ENCODE measurements around the gene ARL16. TPM values are rescaled to one million over a fixed set of nuclear protein-coding genes. Genes with fewer than 3 reads are reported as not detected.

ARL16 gene
- total and polyA plus RNA-seq, 11 donors, result 10.2 to 23.6 (median 15.9) TPM

DNA sequence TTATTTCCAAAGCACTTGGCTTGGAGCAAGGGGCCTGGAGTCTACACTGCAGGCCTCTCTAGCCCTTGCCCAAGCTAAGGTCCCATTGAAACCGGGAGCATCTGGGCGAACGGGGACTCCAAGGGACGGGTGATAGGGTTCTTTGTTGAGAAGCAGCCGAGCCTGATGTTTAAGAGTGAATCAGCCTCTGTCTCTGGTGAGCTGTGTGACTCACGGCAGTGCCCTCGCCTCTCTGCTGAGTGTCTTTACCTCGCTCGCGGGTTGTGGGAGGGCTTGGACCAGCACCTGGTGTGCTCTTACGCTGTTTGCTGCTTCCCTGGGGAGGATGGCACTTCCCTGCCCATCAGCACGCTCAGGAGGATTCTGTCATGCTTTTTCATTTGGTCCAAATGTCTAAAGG, 1.5 kb upstream of the ARL16 start:
- peak overlapping the region in 3 of 12 donors; percentile 82 to 91 (median 90) for H3K27ac ChIP-seq
- H3K4me3 ChIP-seq, result peak overlapping the region in 11 of 12 donors; percentile 85 to 100 (median 93)
- no peaks in the 10 kb centered on the region for H3K27me3 ChIP-seq
- 75 to 83% (median 82%) methylated on average over 11 to 12 of the region's 12 CpGs for WGBS, 4 donors
- peaks cover 0 to 67% (median 45%) of the 10 kb centered on the region in 9 donors for H3K36me3 ChIP-seq
- intact Hi-C loops (cut with DNase I), result no loop called here
- no peak for ATAC-seq
- no peaks in the 10 kb centered on the region for H3K9me3 ChIP-seq
- DNase-seq, result no peak
- H3K4me1 ChIP-seq, result peaks cover 5 to 40% (median 26%) of the 10 kb centered on the region in 12 donors
- TF ChIP-seq POLR2A (IDR thresholded peaks at IDR 0.05), result no peak
- TF ChIP-seq, protein P1, sequence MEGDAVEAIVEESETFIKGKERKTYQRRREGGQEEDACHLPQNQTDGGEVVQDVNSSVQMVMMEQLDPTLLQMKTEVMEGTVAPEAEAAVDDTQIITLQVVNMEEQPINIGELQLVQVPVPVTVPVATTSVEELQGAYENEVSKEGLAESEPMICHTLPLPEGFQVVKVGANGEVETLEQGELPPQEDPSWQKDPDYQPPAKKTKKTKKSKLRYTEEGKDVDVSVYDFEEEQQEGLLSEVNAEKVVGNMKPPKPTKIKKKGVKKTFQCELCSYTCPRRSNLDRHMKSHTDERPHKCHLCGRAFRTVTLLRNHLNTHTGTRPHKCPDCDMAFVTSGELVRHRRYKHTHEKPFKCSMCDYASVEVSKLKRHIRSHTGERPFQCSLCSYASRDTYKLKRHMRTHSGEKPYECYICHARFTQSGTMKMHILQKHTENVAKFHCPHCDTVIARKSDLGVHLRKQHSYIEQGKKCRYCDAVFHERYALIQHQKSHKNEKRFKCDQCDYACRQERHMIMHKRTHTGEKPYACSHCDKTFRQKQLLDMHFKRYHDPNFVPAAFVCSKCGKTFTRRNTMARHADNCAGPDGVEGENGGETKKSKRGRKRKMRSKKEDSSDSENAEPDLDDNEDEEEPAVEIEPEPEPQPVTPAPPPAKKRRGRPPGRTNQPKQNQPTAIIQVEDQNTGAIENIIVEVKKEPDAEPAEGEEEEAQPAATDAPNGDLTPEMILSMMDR (IDR thresholded peaks at IDR 0.05), result no peak

DNA sequence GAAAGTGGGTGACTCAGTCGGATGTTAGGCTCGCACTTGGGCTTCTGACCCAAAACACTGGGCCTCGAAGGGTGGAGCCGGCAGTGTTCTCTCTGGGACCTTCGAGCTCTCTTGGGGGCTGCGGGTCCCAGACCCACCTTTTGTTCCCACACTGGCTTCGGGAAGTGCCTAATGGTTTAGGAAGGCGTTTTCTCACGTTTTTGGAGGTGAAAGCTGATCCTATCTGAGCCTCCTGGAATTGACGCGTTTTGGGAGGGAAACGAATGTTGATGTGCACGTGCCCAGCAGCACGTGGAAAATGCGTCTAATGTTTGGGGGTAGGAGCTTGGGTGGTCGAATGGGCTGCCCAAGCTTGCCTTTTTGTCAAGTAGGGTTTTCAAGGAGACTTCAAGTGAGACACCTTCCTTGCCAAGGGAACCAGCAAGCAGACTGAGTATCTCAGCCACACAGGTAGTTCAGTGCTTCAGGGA, 880 bp upstream of the ARL16 start:
- 1 to 7% (median 5%) methylated on average over 14 to 16 of the region's 16 CpGs for WGBS, 4 donors
- H3K9me3 ChIP-seq, result no peaks in the 10 kb centered on the region
- ATAC-seq, result peak in 2 of 4 donors; percentile 1 to 39
- H3K27ac ChIP-seq, result peak overlapping the region; percentile 35 to 91 (median 84)
- H3K4me1 ChIP-seq, result peaks cover 5 to 45% (median 26%) of the 10 kb centered on the region in 12 donors
- intact Hi-C loops (cut with DNase I), result no loop called here
- DNase-seq, result peak in 1 of 5 donors; percentile 57
- H3K4me3 ChIP-seq, result peak overlapping the region; percentile 85 to 100 (median 92)
- TF ChIP-seq POLR2A (IDR thresholded peaks at IDR 0.05), result no peak
- no peaks in the 10 kb centered on the region for H3K27me3 ChIP-seq
- H3K36me3 ChIP-seq, result peaks cover 0 to 61% (median 39%) of the 10 kb centered on the region in 9 donors

DNA sequence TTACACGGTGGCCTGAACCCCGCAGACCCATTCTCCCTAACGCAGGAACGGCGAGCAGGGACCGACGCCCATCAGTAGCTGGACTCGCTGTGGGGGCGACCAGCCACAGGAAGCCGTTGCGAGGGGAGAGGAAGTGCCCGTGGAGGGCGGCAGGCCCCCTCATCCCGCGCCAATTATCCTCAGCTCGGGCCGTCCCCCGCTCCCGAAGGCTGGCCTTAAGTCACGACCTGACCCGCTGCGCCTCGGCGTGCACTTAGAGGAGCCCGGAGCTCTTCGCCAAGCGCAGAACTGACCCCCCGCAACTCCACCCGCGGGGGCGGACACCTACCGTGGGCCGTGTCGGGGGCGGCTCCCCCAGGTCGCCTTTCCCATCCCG, 401 bp downstream of the ARL16 start:
- 0 to 1% (median 0%) methylated on average over 9 to 37 of the region's 37 CpGs for WGBS, 4 donors
- Histone ChIP-seq H3K27ac (peak overlapping the region; percentile 34 to 91 (median 84)), H3K27me3 (no peaks in the 10 kb centered on the region), H3K9me3 (no peaks in the 10 kb centered on the region), H3K4me3 (peak overlapping the region; percentile 85 to 100 (median 92)), H3K4me1 (peaks cover 5 to 45% (median 26%) of the 10 kb centered on the region in 12 donors), H3K36me3 (peaks cover 0 to 48% (median 26%) of the 10 kb centered on the region in 9 donors)
- ATAC-seq (peak in 2 of 4 donors; percentile 4 to 13), DNase-seq (no peak)
- intact Hi-C loops (cut with DNase I), result loop anchor here in 1 of 10 donors (2.0 kb wide), 1 partner anchor 16 kb away; the partner anchor contains the start of genes CCDC137 and OXLD1
- TF ChIP-seq, protein P1 (IDR thresholded peaks at IDR 0.05), result no peak
- TF ChIP-seq POLR2A (IDR thresholded peaks at IDR 0.05), result no peak

DNA sequence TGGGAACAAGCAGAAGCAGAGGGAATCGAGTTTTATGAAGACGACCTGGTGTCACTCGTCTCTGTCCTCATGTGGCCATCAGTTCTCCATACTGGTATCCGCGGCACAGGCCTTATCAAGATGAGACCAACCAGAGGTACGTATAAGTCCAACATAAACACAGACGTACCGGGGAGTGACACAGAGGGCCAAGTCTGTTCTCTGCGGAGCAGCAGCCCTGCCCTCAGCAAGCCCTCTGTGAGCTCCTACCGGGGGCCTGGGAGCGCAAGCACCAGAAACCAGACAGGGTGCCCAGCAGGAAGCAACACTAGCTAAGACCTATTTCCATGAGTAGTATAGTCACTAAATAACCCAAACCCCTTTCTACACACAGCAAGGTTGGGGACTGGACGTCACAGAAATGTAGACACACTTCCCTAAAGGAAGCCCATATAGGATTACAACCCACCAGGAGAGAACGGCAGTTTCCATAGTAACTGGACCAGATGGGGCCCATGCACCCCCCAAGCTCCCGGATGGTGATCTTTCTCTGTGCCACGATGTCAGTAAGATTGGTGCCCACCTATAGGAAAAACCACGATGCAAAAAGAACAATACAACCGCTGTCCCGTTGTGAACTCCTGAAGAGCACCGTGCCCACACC, 911 bp downstream of the ARL16 start:
- Histone ChIP-seq H3K27ac (peak overlapping the region in 9 of 12 donors; percentile 80 to 91 (median 85)), H3K4me3 (peak overlapping the region; percentile 85 to 100 (median 92)), H3K36me3 (peaks cover 0 to 43% (median 21%) of the 10 kb centered on the region in 9 donors), H3K9me3 (no peaks in the 10 kb centered on the region), H3K4me1 (peaks cover 5 to 45% (median 26%) of the 10 kb centered on the region in 12 donors), H3K27me3 (no peaks in the 10 kb centered on the region)
- DNase-seq (no peak), ATAC-seq (no peak)
- intact Hi-C loops (cut with DNase I), result loop anchor here in 1 of 10 donors (2.0 kb wide), 1 partner anchor 16 kb away; the partner anchor contains the start of genes CCDC137 and OXLD1
- WGBS, 4 donors, result 34 to 40% (median 39%) methylated on average over 17 to 19 of the region's 19 CpGs
- TF ChIP-seq, protein P1 (IDR thresholded peaks at IDR 0.05), result no peak

Measured in heart left ventricle (tissue), 16 donors.